Measurements from ENCODE around the gene JCHAIN. TPM values are rescaled to one million over a fixed set of nuclear protein-coding genes. Genes with fewer than 3 reads are reported as not detected.
A peak's percentile ranks its signal among the peaks of the same experiment; 100 is the strongest.

The JCHAIN gene
- total and polyA plus RNA-seq, 4 donors: 18.3 to 276 (median 111) TPM

DNA sequence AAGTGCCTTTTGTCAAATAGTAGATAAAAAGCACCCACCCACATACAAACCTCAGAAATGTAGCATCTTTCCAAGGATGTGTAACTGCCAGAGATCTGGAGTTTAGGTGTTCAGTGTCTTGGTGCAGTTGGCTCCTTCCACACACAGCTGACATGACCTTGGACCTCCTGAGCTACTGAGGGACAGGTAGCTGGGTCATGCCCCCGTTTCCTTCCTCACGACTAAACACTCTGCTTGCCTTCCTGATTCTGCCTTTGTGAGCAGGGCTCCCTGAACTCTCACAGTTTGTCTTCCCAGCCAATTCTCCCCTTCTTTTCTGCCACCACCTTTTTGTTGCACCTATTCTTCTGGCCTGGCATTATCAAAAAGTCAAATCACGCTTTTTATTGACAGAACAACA is 45.3 kb upstream of the JCHAIN start:
- Histone ChIP-seq H3K9me3 (ENCODE audit: control insufficient read depth in 4 of 4, insufficient read depth in 3 of 4, low read length in 3 of 4) (no peaks in the 10 kb centered on the region), H3K4me1 (ENCODE audit: control insufficient read depth in 5 of 5, insufficient read depth in 5 of 5, low read length in 5 of 5) (peaks cover 0 to 7% (median 4%) of the 10 kb centered on the region in 5 donors), H3K4me3 (no peak overlapping the region), H3K27ac (ENCODE audit: low read depth in 1 of 2, low read length in 1 of 2) (no peak overlapping the region), H3K9ac (ENCODE audit: insufficient read depth in 1 of 2, low read length in 2 of 2) (no peak overlapping the region), H3K36me3 (ENCODE audit: control insufficient read depth in 4 of 4, insufficient read depth in 4 of 4, low read length in 4 of 4) (no peaks in the 10 kb centered on the region), H3K27me3 (ENCODE audit: control insufficient read depth in 3 of 3, insufficient read depth in 3 of 3, low read length in 2 of 3) (no peaks in the 10 kb centered on the region)
- TF ChIP-seq, protein P1, sequence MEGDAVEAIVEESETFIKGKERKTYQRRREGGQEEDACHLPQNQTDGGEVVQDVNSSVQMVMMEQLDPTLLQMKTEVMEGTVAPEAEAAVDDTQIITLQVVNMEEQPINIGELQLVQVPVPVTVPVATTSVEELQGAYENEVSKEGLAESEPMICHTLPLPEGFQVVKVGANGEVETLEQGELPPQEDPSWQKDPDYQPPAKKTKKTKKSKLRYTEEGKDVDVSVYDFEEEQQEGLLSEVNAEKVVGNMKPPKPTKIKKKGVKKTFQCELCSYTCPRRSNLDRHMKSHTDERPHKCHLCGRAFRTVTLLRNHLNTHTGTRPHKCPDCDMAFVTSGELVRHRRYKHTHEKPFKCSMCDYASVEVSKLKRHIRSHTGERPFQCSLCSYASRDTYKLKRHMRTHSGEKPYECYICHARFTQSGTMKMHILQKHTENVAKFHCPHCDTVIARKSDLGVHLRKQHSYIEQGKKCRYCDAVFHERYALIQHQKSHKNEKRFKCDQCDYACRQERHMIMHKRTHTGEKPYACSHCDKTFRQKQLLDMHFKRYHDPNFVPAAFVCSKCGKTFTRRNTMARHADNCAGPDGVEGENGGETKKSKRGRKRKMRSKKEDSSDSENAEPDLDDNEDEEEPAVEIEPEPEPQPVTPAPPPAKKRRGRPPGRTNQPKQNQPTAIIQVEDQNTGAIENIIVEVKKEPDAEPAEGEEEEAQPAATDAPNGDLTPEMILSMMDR (IDR thresholded peaks at IDR 0.05; ENCODE audit: control extremely low read depth, extremely low read depth): no peak
- ATAC-seq (ENCODE audit: insufficient read depth, low FRiP score) (no peak), DNase-seq (no peak)
- WGBS, 2 donors: 55 to 63% methylated on average over 3 of the region's 3 CpGs

DNA sequence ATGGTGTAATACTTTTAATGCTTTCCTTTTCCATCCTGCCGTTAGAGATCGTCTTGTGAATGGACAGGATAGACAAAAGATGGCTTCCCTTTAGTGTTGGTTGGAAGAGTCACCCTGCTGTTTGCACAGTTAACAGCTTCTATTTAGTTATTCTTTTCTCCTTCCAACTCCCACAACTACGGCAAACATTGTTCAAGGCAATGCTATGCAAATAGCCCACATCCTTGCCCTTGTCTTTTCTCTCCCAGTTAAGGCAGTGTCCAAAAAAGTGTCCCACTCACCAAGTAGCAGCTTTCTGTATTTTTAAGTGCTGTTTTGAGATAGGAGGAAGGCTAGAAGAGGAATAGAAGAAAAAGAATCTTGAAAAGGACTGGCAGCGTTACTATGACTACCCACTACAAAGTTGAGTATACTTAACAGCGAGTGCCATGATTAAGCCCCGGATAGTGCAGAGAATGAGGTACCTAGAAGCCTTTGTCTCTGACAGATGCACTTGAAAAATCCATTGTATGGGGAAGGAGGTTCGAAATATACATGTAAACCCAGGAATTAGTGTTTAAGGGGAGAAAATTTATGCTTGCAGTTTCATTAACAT is 43.4 kb upstream of the JCHAIN start:
- no peaks in the 10 kb centered on the region for H3K9me3 ChIP-seq (ENCODE audit: control insufficient read depth in 4 of 4, insufficient read depth in 3 of 4, low read length in 3 of 4)
- TF ChIP-seq, protein P1 (IDR thresholded peaks at IDR 0.05; ENCODE audit: control extremely low read depth, extremely low read depth): no peak
- 66 to 86% methylated on average over 7 of the region's 7 CpGs for WGBS, 2 donors
- no peaks in the 10 kb centered on the region for H3K27me3 ChIP-seq (ENCODE audit: control insufficient read depth in 3 of 3, insufficient read depth in 3 of 3, low read length in 2 of 3)
- no peaks in the 10 kb centered on the region for H3K36me3 ChIP-seq (ENCODE audit: control insufficient read depth in 4 of 4, insufficient read depth in 4 of 4, low read length in 4 of 4)
- ATAC-seq (ENCODE audit: insufficient read depth, low FRiP score) (no peak), DNase-seq (peak in 2 of 3 donors; percentile 35 to 50)
- H3K27ac ChIP-seq (ENCODE audit: low read depth in 1 of 2, low read length in 1 of 2): peak overlapping the region in 1 of 2 donors; percentile 1
- no peak overlapping the region for H3K4me3 ChIP-seq
- H3K4me1 ChIP-seq (ENCODE audit: control insufficient read depth in 5 of 5, insufficient read depth in 5 of 5, low read length in 5 of 5): peaks cover 0 to 11% (median 9%) of the 10 kb centered on the region in 5 donors
- no peak overlapping the region for H3K9ac ChIP-seq (ENCODE audit: insufficient read depth in 1 of 2, low read length in 2 of 2)

DNA sequence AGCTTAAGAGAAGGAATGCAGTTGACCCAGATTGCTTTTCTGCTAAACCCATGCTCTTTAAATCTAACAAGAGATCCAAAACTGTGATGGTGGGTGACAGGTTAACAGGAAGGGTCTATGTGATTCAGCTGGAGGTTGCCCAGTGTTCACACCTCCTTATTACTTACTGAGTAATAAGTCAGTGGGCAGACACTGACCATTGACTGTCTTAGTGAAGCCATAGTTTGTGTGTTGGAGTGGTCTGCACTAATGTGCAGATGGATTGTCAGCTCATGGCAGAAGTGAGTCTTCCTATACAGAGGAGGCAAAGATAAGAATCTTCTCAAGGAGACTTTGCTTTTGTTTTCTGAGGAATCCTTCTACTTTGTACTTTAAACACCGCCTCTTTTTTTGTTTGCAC is 40.2 kb upstream of the JCHAIN start:
- ATAC-seq (ENCODE audit: insufficient read depth, low FRiP score) (no peak), DNase-seq (peak in 2 of 3 donors; percentile 17 to 39)
- Histone ChIP-seq H3K27me3 (ENCODE audit: control insufficient read depth in 3 of 3, insufficient read depth in 3 of 3, low read length in 2 of 3) (no peaks in the 10 kb centered on the region), H3K4me3 (no peak overlapping the region), H3K9ac (ENCODE audit: insufficient read depth in 1 of 2, low read length in 2 of 2) (peak overlapping the region in 1 of 2 donors; percentile 91), H3K4me1 (ENCODE audit: control insufficient read depth in 5 of 5, insufficient read depth in 5 of 5, low read length in 5 of 5) (peaks cover 0 to 21% (median 5%) of the 10 kb centered on the region in 5 donors), H3K9me3 (ENCODE audit: control insufficient read depth in 4 of 4, insufficient read depth in 3 of 4, low read length in 3 of 4) (no peaks in the 10 kb centered on the region), H3K27ac (ENCODE audit: low read depth in 1 of 2, low read length in 1 of 2) (peak overlapping the region; percentile 74 to 98), H3K36me3 (ENCODE audit: control insufficient read depth in 4 of 4, insufficient read depth in 4 of 4, low read length in 4 of 4) (no peaks in the 10 kb centered on the region)
- TF ChIP-seq, protein P1 (IDR thresholded peaks at IDR 0.05; ENCODE audit: control extremely low read depth, extremely low read depth): no peak
- WGBS, 2 donors: 82 to 85% methylated on average over 1 of the region's 1 CpG

DNA sequence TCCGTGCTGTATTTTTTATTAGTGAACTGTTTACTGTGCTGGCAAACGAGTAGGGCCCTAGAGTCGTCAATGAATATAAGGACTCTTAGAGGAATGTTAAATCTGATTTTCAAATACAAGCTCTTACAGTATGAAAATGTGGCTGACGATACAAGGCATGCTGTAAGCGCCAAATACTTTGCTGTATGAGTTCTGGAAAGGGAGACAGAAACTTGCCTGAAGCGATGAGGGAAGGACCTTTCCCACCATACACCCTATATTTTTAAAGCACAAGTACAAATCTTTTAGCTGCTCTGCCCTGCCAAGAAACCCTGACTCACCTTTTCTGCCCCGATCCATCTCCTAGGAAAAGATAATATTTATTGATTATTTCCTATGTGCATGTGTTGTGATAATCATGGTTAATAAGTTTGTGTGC is 39.7 kb upstream of the JCHAIN start:
- WGBS, 2 donors: 14 to 17% methylated on average over 7 of the region's 7 CpGs
- ATAC-seq (ENCODE audit: insufficient read depth, low FRiP score) (no peak), DNase-seq (no peak)
- Histone ChIP-seq H3K27ac (ENCODE audit: low read depth in 1 of 2, low read length in 1 of 2) (peak overlapping the region; percentile 98), H3K4me3 (peak overlapping the region; percentile 80), H3K4me1 (ENCODE audit: control insufficient read depth in 5 of 5, insufficient read depth in 5 of 5, low read length in 5 of 5) (peaks cover 0 to 21% (median 5%) of the 10 kb centered on the region in 5 donors), H3K9ac (ENCODE audit: insufficient read depth in 1 of 2, low read length in 2 of 2) (peak overlapping the region; percentile 26 to 91), H3K36me3 (ENCODE audit: control insufficient read depth in 4 of 4, insufficient read depth in 4 of 4, low read length in 4 of 4) (no peaks in the 10 kb centered on the region), H3K9me3 (ENCODE audit: control insufficient read depth in 4 of 4, insufficient read depth in 3 of 4, low read length in 3 of 4) (no peaks in the 10 kb centered on the region), H3K27me3 (ENCODE audit: control insufficient read depth in 3 of 3, insufficient read depth in 3 of 3, low read length in 2 of 3) (no peaks in the 10 kb centered on the region)
- TF ChIP-seq, protein P1 (IDR thresholded peaks at IDR 0.05; ENCODE audit: control extremely low read depth, extremely low read depth): no peak

Measured in lung (tissue), 12 donors.